ENCODE results near the gene KLHL29.

- TF ChIP-seq, protein P1, sequence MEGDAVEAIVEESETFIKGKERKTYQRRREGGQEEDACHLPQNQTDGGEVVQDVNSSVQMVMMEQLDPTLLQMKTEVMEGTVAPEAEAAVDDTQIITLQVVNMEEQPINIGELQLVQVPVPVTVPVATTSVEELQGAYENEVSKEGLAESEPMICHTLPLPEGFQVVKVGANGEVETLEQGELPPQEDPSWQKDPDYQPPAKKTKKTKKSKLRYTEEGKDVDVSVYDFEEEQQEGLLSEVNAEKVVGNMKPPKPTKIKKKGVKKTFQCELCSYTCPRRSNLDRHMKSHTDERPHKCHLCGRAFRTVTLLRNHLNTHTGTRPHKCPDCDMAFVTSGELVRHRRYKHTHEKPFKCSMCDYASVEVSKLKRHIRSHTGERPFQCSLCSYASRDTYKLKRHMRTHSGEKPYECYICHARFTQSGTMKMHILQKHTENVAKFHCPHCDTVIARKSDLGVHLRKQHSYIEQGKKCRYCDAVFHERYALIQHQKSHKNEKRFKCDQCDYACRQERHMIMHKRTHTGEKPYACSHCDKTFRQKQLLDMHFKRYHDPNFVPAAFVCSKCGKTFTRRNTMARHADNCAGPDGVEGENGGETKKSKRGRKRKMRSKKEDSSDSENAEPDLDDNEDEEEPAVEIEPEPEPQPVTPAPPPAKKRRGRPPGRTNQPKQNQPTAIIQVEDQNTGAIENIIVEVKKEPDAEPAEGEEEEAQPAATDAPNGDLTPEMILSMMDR (IDR thresholded peaks at IDR 0.05; ENCODE audit: low read length) = no peak
- no peak for TF ChIP-seq EZH2 (optimal IDR thresholded peaks at IDR 0.05; ENCODE audit: low read depth, low read length)
- no peak for TF ChIP-seq EZH2phosphoT487 (IDR thresholded peaks at IDR 0.05; ENCODE audit: low read length)
Measured at GRCh38 chr2:23603156-23603555, 218.2 kb downstream of the KLHL29 start.
